Tibial nerve (tissue), 4 donors: ENCODE results near the gene RNF157.

Experiments
- EP300 ChIP-seq, 2 donors: sonication (generic); formaldehyde crosslinking; IDR thresholded peaks; one replicate each; pipeline ENCODE4 v1.6.1; 2017; ENCODE audit warnings: antibody characterized with exemption in 2 of 2, mild to moderate bottlenecking in 1 of 2
- POLR2A ChIP-seq, 2 donors: fragments of 450-650 bp; IDR thresholded peaks; one replicate each; pipeline ENCODE4 v1.6.1; 2017; ENCODE audit warnings: antibody characterized with exemption in 2 of 2, mild to moderate bottlenecking in 2 of 2, moderate library complexity in 2 of 2
- TF ChIP-seq, protein P1 (sequence below), 5 experiments: fragments of 200-600 bp in 3 of 5; fragments of 450-650 bp in 2 of 5; sonication (generic) in 3 of 5; IDR thresholded peaks; one replicate each; pipeline ENCODE4 v1.5.1; 2016 to 2019; ENCODE audit warnings: antibody characterized with exemption in 5 of 5, mild to moderate bottlenecking in 3 of 5, moderate library complexity in 2 of 5

DNA sequence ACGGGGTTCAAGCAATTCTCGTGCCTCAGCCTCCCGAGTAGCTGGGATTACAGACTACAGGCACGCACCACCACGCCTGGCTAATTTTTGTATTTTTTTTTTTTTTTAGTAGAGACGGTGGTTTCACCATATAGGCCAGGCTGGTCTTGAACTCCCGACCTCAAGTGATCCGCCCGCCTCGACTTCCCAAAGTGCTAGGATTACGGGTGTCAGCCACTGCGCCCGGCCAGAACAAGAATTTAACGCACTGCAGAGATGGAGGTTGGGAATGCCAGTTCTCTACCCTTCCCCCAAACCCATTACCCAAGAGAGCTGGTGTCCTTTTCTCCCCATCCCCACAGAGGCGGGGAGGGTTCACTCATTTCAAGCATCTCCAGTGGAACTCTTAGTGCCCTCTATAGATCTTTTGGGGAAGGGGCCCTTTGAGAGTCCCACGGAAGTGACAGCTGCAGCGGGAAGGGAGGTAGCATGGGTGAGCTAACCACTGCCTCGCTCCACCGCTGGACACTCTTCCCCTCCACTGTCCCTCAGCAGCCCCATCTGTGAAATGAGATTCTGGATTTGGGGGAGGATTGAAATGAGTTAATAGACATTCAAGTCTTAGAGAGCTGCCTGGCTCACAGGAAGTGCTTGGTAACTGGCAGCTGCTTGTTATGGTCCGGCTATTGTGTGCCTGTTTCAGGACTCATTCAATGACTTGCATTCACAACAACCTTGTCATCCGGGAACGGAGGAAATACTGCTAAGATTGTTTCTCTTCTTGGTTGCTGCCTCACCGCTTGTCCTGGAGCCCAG lies 21.3 kb upstream of the RNF157 start:
- TF ChIP-seq POLR2A (IDR thresholded peaks at IDR 0.05), result no peak
- TF ChIP-seq, protein P1, sequence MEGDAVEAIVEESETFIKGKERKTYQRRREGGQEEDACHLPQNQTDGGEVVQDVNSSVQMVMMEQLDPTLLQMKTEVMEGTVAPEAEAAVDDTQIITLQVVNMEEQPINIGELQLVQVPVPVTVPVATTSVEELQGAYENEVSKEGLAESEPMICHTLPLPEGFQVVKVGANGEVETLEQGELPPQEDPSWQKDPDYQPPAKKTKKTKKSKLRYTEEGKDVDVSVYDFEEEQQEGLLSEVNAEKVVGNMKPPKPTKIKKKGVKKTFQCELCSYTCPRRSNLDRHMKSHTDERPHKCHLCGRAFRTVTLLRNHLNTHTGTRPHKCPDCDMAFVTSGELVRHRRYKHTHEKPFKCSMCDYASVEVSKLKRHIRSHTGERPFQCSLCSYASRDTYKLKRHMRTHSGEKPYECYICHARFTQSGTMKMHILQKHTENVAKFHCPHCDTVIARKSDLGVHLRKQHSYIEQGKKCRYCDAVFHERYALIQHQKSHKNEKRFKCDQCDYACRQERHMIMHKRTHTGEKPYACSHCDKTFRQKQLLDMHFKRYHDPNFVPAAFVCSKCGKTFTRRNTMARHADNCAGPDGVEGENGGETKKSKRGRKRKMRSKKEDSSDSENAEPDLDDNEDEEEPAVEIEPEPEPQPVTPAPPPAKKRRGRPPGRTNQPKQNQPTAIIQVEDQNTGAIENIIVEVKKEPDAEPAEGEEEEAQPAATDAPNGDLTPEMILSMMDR (IDR thresholded peaks at IDR 0.05), result no peak
- TF ChIP-seq EP300 (IDR thresholded peaks at IDR 0.05), result peak in 1 of 2 donors; percentile 53
